OCI-M2 (cell line): ENCODE results near the gene MYO18A.
"Not testable (repeated sequence)": the region's sequence is repeated elsewhere in the genome, so short reads cannot be mapped to it uniquely, and the experiment has no call there.

ENCODE experiments used
- DNase-seq: peaks from one replicate; lab custom pipeline; 2025; ENCODE audit not compliant: unreplicated experiment; lab: John Stamatoyannopoulos, UW

The MYO18A gene

DNA sequence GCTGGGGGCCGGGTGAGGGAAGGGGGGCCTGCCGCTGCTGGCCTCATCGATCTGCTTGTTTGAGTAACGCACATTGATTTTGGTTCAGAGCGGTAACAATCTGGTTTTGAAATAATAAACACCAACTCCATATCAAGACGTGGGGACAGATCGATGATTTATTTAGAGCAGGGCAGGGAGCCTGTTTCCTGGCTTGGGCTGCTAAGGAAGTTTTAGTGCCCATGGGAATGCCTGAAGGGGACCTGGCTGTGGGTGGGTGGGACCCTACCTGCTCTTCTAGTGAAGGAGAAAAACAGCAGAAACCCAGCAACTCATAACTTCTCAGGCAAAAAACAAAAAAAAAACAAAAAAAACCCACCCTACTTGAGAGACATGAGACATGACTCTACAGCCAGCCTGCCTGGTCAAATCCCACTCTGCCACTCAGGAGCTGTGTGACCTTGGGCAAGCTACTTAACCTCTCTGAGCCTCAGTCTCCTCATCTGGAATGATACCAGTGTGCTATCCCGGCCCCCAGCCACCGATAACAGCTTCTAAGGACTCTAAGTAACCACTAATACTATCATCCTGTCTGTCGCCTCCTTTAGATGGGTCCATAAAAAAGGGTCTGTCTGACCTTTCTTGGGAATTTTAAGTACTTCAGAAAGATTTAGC lies 71.2 kb downstream of the MYO18A start:
- DNase-seq, result no peak

DNA sequence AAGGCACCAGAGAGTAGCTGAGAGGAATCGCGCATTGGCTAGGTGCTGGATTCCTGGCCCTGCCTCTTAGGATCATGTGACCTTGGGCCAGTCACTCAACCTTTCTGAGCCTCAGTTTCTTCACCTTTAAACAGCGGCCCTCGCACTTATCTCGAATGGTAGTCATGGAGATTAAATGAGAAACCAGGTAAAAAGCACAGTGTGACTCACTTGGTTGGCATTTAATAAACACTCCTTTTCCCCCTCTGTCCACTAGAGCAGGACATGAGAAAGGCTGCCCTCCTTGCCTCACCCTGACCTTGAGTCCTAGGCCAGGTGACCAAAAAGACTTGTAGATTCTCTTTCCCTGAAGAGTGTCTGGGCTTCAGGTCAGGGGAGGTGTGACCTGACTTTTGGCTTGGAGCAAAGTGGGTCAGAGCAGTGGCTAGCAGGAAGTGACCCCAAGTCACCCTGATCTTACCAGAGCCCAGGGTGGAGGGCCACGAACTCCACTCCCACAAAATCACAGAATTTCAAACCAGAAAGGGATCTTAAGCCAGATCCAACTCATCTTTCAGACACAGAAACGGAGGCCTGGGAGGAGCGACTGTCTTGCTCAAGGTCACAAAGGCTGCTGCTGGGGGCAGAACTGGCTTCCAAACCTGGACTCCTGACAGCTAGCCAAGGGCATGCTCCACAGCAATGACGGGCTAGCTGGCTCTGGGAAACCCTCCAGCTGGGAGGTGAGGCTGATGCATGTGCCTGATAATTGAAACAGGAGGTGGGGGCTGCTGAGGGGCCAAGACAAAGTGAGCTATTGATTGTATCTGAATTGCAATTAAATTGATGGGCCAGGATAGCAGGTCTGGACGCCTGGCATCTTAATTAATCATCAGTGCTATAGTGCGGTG lies 72.0 kb downstream of the MYO18A start:
- DNase-seq, result no peak

DNA sequence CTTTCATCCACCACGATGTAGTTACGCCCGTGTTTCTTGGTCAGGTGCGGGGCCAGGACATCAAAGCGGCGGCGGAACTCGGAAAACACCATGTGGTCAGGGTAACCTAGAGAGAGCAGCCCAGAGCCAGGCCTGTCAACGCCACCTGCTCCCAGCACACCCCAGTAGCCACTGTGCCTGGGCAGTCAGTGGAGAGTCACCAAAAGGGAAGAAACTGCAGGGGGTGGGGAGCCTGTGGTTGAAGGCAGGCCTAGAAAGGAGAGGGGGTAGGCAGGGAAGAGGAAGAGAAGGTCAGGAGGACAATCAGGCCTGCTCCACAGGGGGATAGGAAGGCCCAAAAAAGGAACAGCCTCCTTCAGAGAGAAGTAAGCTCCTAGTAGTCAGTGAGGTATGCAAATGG lies 73.1 kb downstream of the MYO18A start:
- no peak for DNase-seq

DNA sequence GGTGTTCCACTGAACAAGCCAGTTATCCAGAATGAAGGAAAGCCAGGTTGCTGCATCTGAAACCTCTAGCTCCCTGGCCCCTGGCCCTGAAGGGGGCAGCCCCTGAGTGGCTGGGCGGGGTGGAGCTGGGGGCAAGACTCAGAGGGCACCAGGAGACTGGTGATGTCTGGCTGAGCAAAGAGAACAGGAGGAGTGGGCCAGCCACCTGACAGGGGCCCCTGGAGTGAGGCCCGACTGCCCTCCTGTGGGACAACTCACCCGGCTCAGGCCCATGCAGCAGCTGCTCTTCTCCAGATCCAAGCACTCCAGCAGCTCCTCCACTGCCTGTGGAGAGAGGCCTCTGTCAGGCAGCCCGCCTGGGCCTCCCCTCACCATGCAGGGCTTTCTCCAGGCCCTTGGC lies 76.9 kb downstream of the MYO18A start:
- DNase-seq, result no peak

DNA sequence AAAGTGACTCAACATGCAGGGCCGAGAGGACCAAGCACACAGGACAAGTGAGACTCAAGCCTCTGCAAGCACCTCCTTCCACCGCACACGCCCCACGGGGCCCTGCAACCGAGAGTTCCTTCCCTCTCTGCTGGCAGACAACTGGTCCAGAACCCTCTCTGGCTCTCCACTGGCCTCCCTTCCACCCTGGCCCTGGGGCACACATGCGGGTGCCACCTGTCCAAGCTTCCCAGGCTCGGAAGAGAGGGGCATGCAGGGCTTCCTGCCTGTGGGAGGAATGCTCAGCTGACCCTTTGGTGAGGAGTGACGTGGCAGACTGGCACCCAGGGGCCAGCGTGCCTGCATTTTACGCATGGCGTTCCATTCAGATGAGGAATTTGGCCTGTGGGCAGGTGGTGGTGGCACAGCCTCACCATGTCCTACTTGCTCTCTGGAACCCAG lies 77.4 kb downstream of the MYO18A start:
- DNase-seq, result no peak

DNA sequence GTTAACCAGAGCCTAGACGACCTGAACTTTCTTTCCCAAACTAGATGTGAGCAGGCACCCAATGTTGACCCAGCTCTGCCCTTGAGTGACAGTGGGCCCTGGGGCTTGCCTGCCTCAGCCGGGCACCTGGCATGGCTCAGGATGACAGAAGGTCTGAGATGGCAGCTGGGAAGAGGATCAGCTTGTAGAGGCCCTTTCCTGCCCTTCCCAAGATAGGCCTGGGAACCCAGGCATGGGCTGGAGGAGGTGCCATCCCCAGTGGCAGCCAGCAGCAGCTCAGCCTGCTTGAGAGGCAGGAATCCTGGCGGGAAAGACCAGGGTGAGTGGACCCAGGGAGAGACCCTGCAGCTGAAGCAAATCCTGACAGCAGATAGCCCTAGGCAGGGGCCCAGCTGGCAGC lies 78.2 kb downstream of the MYO18A start:
- no peak for DNase-seq

DNA sequence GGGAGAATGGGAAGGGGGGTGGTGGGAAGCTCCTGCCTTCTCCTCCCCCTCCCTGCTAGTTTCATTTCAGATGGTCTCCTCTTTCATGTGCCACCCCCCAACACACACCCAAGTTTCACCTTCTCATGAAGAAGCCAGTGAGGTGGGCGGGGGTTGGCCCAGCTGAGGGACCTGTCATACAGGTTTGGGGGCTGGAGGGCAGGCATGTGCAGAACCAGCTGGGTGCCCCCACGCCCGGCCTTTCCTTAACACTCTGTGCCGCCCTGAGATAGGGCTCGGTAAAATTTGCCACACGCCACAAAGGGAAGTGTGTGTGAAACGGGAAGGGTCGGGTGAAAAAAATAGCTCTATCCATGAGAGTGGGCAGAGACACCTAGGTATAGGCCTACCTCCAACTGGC lies 79.9 kb downstream of the MYO18A start:
- no peak for DNase-seq

DNA sequence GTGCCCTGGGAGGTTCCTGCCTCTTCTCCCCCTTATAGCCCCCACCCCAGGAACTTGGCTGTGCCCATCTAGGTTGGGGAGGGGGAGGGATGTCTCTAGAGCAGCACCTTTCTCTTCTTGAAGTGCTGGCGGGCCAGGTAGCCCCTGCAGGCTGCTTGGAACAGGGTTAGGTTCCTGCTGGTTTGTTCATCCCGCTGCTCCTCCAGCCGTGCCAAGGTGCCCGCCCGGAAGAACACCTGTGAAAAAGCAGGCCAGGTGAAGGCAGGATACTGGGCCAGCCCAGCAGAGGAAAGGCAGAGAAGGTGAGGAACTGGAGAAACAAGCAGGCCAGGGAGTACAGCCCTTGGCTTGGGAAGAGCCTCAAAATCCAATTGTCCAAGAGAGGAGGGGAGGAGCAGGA lies 80.7 kb downstream of the MYO18A start:
- DNase-seq, result no peak

DNA sequence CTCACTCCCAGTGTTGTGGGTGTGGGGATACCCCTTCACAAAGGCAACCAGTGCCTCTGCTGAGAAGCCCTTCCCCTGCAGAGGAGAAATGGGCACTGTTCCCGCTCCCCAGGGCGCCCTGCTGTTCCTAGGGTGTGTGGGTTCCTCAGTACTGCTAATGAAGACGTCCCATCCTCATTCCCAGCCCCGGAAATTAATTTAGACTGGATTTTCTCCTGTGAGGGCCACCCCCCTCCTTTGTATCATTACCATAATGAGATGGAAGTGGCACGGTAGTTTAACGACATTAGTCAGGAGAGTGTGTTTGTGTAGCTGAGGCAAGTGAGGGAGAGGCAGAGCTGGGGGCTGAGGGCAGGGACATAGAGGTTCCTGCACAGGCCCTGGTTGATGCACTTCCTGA lies 84.1 kb downstream of the MYO18A start:
- no peak for DNase-seq

DNA sequence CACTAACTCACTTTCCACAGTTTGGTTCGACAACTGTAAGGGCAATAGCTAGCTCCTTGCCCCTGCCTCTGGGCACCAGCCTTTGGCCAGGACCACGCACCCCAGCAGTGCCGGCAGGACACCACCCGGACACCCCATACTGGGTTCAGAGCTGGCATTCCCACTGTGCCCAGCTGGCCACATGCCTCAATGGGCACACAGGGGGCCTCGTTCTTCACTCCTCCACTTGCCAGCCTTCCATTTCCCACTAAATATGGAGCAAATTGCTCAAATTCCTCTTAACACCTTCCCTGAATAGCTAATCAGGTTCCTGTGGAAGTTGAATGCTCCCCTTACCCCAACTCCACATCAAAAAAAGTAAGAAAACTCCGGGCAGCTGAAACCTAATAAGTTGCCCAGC lies 84.8 kb downstream of the MYO18A start:
- DNase-seq, result no peak

DNA sequence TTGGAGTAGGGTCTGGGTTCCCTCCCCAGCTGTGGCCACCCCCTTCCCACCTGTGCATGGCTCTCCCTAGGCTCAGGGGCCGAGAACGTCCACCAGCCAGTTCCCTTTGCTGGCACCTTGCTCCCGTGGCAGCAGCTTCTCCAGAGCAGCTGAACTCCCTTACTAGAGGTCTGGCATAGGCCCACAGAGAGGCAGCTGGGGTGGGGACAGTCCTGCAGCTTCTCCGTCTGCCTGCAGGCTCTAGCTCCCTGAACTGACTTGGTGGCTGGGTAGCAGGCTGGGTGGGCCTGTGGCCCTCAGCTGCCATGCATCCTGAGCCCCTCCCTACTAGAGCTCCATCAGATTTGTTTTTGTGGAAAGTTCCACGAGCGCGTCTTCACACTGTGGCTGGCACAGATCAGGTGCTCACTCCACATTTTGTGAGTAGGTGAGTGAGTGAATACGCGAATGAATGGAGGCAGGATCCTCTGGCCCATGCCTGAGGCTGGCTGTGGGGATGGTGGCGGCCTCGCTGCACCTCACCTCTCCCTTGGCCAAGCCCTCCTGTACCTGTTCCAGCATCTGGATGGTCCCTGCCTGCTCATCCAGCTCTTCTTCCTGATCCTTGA lies 86.0 kb downstream of the MYO18A start:
- no peak for DNase-seq

DNA sequence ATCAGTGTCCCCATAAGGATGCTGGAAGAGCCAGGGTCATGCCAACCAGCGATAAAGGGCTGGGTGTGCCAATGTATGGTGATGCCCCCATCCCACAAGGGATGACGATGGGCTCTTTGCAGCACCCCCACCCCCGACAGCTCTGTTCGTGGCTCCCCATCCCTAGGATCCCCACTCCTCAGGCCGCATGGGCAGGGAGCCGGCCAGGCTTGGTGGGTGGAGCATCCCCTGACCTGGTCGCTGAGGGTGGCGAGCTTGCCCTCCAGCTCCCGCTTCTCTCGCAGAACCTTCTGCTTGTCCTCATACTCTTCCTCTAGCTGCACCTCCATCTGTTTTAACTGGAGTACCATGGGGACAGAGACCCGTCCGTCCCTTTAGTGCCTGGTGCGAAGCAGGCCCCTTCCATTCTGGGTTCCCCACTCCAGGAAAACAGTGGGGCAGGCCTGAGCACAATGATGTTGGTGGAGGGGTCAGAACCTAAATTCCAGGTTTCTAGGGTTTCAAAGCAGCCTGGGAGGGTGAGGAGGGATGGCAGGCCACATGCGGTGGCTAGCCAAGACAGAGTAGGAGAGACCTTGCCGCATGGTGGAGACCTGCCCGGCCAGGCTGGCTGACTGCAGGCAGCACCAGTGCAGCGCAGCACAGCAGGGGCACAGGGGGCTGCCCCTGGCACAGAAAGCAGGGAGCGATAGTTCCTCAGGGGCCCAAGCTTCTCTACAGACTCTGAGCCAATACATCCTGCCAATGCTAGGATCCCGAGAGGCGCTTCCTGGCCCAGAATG lies 86.9 kb downstream of the MYO18A start:
- DNase-seq, result no peak

DNA sequence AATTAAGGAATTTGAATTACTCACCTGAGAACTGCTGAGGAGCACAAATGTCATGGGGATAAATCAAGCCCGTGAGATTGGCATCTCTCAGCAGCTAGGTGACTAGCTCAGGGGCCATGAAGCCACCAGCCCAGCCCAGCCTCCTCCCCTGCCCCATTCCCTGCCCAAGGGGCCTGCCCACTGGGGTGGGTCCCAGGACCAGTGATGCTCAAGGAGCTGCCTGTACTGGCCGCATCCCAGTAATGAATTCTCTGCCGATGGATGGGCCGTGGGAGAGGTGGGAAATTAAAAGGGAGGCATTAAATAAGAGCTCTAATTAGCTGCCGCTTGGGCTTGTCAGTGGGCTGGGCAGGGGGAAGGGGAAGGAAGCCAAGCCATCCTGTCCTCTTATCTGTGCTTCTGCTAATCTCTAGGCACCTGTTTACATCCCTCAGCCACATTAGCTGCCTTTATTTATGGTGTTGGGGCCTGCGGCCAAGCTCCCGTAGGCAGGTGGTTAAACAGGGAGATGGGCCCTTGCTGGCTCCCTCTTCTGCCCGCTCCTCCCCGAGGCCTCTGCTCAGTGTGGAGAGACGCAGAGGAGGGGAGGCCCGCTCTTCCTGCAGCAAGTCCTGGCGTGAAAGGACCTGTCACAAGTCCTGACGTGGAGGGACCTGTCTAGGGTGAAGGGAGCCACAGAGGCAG lies 88.5 kb downstream of the MYO18A start:
- no peak for DNase-seq

DNA sequence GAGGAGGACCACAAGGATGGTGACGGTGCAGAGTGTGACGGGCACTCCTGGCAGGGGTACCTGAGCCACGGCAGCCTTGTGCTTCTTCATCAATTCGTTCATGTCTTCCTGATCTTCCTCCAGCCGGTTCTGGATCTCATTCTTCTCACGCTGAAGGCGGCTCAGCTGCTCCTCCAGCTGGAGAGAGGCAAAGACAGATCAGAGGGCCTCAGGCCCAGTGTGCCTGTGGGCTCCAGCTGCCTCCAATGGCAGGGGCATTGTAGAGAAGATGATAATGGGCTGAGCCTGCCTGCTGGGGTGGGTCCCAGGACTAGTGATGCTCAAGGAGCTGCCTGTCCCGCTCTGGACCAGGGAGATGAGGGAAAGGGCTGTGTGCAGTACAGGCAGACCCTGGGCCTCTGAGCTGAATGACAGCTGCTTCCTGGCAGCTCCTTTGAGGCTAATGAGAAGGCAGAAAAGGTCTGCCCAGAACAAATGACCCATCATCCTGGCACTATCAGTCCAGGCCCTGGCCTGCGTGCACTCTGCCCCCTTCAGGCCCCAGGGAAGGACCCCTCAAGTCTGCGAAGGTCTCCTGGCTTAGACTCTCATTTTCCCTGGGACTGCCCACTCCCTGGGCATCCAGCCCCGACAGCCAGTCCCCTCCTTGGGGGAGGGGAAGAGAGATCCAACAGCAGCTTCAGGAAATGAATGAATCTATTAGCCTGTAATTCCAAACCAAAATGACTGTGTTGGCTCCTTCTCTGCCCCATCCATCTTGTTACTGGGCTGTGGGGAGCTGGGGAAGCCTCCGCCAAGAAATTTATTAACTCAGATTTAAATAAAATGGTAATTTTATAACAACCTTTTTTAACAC lies 89.2 kb downstream of the MYO18A start:
- no peak for DNase-seq

DNA sequence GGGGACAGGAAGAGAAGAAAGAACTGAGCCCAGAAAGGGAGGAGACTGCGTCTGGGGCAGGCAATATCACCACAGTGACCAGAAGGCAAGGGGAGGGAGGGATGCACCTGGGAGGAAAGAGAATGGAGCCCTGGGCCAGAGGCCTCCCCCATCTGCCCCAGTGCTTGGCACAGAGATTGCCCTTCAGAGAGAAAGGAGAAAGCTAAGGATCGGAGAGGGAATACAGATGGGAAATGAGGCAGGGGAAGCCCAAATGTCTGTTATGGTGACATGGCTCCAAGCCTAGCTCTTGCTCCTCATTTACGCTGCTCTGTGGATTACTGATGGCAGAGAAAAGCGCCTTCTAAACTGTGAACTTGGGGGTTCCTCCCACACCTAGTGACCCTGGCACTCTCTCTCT lies 90.1 kb downstream of the MYO18A start:
- DNase-seq, result no peak

DNA sequence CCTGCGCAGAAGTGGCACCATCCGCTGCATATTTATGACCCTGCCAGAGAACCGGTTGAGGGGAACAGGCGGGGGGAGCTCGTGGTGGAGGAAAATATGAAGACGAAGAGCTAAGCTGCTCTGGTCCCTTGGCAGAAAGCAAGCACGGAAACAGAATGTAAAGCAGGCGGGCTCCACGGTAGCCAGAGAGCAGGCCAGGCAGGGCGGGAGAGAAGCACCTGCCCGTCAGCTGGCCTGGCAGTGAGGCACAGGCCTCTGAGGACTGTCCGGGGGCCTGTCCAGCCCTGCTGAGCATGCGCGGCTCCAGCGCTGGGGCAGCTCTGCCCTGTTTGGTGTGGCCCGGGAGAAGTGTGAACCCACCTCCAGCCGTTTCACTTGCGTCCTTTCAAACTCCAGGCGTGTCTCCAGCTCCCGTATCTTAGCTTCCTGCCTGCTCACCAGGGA lies 90.6 kb downstream of the MYO18A start:
- DNase-seq, result no peak

DNA sequence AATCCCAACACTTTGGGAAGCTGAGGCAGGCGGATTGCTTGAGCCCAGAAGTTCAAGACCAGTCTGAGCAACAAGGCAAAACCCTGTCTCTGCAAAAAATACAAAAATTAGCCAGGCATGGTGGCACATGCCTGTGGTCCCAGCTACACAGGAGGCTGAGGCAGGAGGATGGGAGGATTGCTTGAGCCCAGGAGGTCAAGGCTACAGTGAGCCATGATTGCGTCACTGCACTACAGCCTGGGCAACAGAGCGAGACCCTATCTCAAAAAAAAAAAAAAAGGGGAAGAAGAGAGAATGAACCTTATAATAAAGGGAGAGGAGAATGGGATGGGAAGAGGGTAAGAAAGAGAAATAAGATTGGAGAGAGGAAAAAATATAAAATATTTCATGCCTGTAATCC lies 91.4 kb downstream of the MYO18A start:
- DNase-seq, result not testable (repeated sequence)

DNA sequence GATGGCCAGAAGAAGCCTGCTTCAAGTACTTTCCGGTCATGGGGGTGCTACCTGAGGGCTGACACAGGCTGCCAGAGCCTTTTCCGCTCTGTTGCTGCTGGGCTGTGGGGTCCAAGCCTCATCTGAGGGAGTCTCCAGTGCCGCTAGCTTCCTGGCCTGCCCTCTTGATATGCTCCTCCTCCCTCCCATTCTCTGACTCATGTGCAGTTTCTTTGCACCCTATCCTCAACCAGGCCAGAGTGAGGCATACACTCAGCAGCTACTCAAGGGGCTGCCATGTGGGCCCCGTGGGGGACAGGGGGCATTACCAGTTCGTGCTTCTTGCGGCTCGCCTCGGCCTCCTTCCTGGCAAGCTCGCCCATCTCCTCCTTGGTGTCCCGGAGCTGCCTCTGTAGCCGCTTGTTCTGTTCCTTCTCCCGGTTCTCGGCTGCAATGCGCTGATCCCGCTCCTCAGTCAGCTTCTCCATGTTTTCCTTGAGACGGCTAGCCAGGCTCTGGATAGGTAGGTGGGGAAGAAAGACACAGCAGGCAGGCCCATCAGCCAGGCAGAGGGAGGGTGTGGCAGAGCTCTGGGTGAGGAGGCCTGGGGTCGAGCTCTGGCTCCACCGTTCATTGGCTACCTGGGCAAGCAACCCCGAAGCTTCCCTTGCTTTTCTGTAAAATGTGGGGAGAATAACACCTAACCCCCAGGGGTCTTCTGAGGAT lies 93.4 kb downstream of the MYO18A start:
- DNase-seq, result no peak

DNA sequence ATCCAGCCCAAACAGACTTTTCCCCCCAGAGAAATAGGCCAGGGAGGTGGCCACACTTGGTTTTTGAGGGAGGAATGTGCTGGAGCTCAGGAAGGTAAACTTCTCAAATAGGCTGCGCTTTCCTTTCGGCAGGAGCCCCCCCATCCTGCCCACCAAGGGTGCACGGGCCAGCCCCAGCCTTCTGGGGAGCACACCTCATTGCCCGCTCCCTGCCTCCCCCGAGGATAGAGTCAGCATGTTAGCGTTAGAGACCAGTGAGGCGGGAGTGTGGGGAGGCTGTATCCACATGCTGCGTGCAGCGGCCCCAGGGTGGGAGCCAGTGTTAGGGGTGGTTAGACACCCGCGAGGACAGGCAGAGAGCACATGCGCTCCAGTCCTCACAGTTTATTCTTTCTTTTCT lies 95.0 kb downstream of the MYO18A start:
- DNase-seq, result no peak
